SHP77 treated with DMSO at 0.1 percent for 48 hours (cell line): ENCODE data around the gene REELD1.

Source experiments
- DNase-seq: peaks from one replicate; lab custom pipeline; 2025; lab: John Stamatoyannopoulos, UW

REELD1 gene

DNA sequence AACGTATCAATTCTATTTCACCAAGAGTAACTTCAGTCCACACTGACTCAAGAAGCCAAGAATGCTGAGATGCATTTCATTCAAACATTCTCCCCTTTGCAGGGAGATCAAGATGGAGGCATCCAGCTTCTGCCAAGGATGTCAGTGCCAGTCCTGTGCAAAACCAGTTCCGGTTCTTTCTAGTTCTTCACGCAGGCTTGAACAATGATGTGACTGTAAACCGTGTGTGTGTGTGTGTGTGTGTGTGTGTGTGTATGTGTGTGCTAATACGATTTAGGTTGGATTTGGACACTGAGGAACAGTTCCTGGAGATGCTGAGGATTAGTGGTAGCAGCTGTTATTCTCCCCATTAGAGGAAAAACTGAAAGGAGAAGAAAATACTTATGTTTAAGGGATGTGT is at the start of gene REELD1:
REELD1 (plus strand) TSS at position 301 of the 400 bp plus-strand sequence. CDS start 2,415 bp downstream, outside the sequence.
- DNase-seq, result no peak

DNA sequence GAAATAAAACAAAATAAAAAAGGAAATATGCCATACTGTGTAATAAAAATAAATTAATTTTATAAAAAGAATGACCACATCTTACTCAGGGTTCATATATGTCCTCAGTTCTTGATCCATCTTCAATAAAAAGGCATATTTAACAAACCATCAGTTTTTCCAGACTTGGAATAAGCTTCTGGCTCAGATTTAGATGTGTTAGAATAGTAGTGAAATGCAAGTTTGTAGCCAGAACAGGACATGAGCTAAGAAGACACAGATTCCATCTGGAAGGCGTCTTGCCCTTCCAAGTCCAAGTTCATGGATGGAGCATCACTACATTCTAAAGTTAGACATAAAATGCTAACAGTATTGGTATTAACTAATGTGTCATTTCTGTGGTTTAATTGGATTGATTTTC is 49.1 kb upstream of the REELD1 start:
- DNase-seq, result no peak

DNA sequence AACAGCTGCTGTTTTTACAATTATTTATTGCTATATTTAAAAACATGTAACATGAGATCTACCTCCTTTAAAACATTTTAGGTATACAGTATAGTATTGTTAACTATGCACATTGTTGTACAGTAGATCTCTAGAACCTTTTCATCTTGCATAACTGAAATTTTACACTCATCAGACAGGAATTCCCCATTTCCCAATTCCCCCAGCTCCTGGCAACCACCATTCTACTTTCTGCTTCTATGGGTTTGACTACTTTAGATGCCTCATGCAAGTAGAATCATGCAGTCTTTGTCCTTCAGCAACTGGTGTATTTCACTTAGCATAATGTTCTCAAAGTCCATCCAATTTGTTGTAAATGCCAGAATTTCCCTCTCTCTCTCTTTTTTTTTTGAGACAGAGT is 48.5 kb upstream of the REELD1 start:
- DNase-seq, result no peak

DNA sequence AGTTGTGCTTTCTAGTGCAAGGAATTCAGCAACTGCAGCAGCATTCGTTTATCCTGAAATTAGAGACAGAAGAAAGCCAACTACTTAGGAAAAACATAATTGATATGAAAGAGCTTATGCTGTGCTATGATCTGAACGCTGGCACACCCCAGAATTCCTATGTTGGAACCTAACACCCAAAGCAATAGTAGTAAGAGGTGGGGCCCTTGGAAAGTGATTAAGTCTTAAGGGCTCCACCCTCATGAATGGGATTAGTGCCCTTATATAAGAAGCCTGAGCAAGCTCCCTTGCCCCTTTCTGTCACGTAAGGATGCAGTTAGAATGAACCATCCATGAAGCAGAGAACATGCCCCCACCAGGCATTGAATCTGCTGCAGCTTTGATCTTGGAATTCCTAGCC is 44.2 kb upstream of the REELD1 start:
- no peak for DNase-seq

DNA sequence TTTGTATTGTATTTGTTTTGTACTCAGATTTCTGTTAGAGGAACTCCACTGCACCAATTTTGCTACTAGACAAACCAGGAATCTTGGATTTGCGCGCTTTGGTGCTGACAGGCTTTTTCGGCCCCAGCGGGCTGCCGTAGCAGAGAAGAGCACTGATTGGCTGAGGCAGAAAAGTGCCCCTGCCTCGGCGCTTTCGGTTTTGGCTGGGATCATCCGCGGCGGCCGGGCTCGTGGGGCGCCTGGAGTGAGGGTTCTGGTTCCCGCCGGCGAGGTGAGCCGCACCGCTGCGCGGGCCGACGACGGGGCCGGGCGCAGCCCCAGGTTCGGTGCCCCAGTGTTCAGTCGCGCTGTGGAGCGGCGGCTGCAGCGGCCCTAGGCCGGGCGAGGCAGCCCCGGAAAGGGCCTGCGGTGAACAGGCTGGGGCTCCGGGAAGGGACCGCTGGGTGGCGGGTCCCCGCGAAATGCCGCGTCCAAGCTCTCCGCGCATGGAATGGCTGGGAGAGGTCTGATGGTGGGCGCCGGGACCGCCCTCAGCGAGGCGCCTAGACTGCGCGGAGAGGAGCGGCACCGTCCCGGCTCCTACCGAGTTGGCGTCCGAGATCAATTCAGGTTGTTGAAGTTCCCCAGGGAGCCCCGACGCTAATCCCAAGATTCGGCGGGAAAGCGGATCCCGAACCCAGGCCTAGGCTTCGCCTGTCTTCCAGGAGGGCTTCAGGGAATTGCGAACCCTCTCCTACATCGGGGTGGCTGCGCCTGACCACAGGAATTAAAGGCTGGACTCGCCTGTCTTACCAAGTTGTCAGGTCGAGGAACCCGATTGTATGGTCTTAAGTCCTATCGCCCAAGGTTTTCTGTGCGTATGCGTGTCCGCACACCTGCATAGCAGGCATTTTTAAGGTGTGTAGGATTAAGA is 38.5 kb upstream of the REELD1 start, which contains the start of gene LSM6:
LSM6 (plus strand) TSS at position 178 of the 913 bp plus-strand sequence. CDS start 7,204 bp downstream, outside the sequence.
- DNase-seq, result peak; percentile 66

DNA sequence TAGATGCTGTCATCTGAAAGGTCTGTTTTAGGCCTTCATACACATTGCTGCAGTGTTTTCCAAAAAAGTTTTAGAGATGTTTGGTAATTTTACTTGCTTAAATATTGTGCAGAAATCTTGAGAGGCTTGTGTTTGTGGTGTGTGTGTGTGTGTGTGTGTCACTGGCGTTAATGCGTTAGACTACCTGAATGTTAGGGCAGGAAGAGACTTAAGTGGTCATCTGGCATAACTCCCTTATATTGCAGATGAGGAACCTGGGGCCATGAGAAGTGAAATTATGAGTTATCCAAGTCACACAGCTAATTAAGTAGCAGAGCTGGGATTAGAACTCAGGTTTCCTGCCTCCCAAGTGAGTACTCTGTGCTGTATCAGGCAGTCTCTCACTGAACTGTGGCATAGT is 37.4 kb upstream of the REELD1 start:
- DNase-seq, result no peak

DNA sequence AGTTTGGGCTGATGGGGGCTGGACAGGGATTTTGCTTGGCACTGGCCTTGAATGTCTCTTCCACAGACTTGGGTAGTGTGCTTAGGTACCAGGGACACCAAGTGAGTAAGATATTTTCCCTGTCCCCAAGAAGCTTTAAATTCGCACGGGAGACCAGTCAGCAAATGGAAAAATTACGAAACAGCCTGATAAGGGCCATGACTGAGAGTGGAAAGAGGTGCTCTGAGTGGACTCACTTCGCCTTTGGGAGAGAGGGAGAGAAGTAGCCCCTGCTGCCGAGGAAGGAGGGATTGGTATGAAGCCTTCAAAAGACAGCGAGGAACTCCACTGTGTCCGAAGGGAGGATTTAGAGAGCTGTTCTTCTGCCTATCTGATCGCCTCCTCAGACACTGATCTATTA is 36.2 kb upstream of the REELD1 start:
- DNase-seq, result no peak

DNA sequence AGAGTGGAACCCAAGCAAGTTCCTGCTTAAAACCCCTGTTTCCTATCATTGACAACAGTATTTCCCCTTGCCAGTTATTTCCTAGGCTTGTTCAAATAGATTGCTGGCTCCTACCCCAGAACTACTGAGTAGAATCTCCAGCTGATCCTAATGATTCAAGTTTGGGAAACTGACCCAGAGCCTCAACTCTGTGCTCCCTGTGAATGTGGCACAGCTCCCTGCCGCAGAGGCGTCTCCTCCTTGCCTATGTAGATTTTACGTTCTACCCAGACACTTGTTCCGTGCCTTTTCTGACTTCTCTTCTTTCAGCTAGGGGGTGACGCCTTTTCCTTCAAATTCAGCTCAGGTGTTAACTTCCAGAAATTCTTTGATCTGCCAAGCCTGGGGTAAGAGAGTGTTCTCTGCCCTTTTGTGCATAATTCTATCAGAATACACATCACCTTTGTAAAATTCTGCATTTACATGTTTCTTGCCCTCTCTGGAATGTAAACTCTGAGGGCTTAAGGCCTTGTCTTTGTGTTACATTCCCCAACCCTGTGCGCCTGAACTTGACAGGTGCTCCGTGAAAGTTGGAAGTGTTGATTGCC is 34.5 kb upstream of the REELD1 start:
- DNase-seq, result no peak

DNA sequence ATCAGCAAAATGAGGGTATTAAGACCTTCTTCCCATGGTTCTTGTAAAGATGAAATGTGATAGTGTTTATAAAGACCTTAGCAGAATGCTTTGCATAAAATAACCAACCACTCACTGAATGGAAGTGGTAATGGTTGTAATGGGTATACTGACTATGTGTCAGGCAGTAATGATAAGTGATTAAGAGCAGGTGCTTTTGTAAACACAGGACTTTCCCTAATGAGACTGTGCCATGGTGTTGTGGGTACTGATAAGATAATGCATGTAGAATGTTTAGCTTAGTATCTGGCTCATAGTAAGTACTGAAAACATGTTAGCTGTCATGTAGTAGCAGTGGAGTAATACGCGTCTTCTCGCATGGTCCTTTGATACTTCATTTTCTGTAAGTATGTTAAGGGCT is 31.9 kb upstream of the REELD1 start:
- DNase-seq, result no peak

DNA sequence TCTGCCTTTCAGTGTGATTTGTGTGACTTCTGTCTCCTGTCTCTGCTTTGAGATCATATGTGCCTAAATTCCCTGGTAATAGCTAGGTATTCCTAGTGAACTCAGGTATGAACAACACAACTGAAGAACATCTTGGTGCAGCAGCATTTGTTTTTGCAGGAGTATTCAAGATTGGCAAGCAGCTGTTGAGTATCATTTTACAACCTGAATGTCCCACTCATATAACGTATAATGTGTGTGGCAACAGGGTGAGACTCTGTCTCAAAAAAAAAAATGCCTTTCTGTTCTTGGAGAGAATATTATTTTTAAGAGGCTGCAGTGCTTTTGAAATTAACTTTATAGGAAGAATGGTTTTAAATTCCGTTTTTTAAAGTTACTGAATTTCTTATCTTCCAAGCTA is 31.1 kb upstream of the REELD1 start:
- no peak for DNase-seq

DNA sequence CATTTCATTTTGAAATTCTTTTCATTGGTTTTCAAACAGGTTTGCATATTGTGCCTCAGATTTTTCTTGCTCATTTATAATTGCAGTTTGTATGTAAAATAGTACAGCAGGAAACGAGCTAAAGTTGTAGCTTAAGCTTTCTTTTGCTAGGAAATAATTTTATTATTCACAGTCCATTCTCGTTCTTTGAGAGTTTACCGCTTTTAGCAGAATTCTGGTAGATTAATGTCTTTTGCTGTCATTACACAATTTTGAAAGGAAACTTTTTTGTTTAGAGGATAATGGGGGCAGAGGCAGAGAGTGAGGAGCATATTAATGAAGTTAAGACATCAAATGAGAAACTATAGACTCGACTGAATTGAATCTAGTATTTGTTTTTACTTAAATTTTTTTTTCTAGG is 28.3 kb upstream of the REELD1 start:
- DNase-seq, result no peak

DNA sequence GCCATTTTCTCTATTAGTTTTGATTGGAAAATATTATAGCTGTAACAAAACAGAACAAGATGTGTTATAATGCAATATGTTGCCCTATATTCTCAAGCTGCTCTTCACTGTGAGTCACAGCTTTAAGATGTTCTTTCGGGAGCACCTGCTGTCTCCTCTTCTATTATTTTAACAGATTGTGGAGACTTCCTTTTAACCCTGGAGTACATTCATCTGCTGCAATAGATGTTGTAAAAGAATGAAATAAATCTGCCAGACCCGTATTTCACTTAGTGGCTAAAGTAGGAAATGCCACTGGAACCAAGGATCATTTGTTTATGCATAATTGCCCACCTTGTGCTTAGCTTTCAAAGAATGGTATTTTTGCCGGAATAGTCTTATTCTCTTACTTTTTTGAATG is 27.7 kb upstream of the REELD1 start:
- DNase-seq, result no peak

DNA sequence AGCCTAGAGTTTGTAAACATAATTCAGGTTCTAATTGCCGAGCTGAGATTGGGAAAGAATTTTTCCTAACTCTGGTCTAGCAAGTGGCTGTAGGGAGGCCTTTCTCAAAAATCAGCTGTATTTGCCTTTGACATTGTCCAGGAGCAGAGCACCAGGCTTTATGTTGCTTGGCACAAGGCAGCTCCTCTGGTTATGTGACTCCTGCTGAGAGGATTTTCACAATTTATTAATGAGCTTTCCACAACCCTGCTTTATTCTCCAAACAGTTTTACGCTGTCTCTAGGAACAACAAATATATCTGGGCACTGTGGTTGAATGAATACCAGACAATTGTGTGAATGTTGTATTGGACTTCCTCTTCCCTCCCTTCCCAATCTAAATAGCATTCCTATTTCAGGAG is 23.9 kb upstream of the REELD1 start:
- no peak for DNase-seq

DNA sequence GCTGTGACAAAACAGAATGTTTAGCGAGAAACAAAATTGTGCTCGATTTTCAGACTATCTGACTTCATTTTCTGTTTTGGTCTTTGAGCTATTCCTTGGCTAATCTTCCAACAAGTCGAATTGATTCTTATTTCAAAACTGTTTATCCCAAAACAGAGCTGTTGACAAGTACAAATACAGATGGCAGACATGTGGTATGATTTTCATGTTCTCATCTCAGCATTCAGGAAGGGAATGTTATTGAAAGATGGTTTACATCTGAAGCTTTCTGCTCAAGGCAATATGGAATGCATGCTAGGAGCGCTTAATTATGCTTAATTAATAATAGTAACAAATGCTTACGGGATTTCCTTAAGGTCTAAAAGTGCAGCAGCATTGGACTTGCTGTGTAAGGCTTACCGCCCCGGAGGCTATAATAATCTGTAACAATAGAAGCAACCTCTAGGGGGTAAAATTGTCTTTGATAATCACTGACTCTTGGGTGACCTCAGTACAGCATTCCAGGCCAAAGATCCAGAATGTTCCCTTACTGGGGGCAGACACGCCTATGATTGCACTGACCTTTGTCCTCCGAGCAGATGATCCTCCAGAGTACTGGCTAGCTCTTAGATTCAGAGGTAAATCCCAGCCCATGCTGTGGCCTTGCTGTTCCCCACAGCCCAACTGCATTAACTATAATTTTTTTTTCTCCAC is 22.4 kb upstream of the REELD1 start:
- DNase-seq, result no peak

DNA sequence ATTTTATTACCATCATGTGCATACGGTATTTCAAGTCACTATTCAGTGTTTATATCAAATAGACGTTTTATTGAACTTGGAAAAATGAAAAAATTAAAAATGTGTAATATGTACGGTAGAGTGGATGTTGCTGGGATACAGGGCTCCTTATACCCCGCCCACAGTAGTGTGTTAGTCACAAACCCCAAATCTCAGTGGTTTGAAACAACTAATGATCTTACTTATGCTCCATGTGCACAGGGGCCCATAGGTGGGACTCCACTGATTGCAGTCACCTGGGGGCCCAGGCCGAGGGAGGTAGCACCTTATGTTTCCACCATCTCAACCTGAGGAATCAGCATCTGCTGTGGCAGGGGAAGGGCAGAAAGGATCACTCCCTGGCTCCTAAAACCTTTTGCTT is 20.7 kb upstream of the REELD1 start:
- no peak for DNase-seq

DNA sequence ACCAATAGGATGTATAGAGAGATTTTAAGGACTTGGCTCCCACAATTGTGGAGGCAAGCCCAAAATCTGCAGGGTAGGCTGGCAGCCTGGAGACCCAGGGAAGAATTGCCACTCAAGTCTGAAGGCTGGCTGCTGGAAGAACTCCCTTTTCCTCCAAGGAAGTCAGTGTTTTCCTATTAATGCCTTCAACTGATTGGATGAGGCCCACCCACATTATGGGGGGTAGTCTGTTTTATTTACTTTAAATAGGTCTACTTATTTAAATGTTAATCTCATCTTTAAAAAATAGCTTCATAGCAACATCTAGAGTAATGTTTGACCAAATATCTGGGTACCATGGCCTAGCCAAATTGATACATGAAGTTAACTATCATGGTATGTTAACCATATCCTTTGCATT is 20.1 kb upstream of the REELD1 start:
- no peak for DNase-seq

DNA sequence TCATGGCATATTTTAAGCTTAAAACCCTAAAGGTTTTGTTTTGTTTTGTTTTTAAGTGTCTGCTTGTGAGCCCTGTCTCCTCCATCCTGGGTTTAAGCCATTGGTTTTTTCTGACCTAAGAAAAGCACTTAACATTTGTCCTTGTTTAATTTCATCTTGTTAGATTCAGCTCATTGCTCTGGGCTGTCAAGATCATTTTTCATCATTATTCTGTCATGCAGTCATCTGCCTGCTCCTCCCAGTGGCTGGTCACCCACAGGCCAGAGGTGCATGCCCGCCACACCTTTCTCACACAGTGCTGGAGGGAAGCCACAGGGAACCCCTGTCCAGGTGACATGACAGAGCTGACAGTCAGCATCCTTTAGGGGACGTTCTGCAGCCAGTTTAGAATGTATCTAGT is 11.7 kb upstream of the REELD1 start:
- no peak for DNase-seq

DNA sequence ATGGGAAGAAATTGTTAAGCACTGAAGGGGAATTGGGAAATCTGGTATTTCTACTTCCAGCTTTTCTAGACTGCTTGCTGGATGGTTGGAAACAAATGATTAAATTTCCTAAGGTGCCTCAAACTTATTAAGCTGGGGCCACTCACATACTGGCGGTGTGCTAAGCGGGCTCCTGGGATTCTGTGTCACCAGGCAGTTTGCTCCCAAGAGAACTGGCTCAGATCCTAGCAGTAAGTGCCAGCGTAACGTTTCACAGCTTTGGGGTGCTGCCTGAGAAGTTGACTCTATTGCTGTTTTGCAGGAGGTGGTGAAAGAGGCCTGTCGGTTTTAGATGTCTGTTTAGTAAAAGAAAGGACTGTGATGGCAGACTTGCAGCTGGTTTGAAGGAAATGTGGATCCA is 6.9 kb upstream of the REELD1 start:
- no peak for DNase-seq

DNA sequence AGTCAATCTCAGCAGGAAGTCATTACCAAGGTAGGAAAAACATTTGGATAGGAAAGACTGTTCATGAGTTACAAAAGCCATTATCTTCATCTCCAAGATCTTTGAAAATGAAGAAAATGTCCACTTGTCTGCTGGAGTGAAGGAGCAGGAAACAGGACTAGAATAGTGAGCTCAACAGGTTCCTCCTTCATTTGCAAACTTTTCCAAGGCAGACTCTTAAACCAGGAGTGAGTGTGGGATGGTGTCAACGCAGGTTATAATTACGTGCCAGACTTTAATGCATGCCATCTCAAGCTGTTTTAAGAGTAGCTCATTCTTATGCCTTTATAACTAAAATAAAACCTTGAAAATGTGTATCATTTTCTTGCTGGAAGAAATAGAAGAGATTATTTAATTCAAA is 3.4 kb upstream of the REELD1 start:
- no peak for DNase-seq

DNA sequence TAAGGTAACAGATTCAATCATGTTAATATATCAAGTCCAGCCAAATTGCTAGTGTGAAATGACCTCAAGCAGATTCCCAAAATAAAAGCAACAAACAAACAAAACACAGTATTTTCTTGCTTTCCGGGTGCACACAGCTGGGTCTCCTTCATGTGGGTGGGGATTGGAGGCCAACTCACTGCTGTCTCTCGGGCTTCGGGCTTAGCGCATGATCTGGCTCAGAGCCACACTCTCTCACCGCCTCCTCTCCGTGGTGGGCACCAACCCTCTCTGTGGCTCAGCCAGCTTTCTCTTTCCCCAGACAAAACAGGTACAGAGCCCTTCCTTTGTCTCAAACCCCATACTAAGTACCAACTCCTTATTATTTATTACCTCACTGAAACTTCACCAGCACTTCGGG is 2.9 kb upstream of the REELD1 start:
- no peak for DNase-seq

DNA sequence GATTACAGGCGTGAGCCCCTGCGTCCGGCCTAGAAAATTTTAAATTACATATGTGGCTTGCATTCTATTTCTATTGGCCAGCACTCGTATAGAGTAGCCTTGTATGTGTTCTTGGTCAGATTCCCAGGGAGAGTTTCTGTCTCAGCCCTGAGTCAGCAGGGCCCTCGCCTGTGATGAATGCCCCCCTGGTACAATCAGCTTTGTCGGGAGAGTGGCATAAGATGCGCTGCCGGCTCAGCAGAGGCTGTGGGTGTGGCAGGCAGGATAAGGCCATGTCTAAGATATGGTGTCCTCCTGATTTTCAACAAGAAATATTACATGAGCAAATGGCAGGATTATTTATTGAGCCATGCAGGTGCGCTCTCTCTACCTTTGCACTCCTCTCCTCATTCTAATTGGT is 1.6 kb upstream of the REELD1 start:
- no peak for DNase-seq

DNA sequence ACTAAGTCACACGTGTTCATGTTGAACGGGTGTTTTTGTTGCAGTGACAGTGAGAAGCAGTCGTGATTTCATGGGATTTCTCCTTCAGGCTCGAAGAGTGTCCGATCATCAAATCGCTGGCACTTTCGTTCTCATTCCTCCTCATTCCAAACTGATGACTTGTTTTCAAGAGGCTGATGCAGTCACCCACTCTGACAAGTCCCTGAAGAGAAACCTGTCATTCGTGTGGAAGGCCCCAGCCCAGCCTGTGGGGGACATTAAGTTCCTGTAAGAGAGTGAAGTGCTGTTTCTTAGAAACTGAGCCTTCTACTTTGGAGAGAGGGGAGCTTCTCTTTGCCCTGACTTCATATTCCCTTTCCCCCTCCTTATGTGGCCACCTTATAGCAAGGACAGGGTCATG is 8.0 kb downstream of the REELD1 start:
- no peak for DNase-seq
